ENCODE data around the gene ADGRG4.
"Not testable (repeated sequence)": the region's sequence is repeated elsewhere in the genome, so short reads cannot be mapped to it uniquely, and the experiment has no call there.

ADGRG4 gene

GRCh38 chrX:136269921-136270320 is 30.8 kb upstream of the ADGRG4 start:
- in situ Hi-C loops (cut with MboI; ENCODE audit: low sequenced_read_pairs, unreplicated experiment): loop anchor here (25.0 kb wide), 1 partner anchor 233 kb away; no protein-coding TSS in a partner anchor
- DNase-seq (ENCODE audit: low spot score): no peak
- no peak for TF ChIP-seq CTCF (IDR thresholded peaks at IDR 0.05; ENCODE audit: borderline replicate concordance, control extremely low read depth, extremely low read depth, insufficient read depth, missing control alignments)

GRCh38 chrX:136271300-136271699 is 29.5 kb upstream of the ADGRG4 start:
- DNase-seq (ENCODE audit: low spot score): no peak
- no peak for TF ChIP-seq CTCF (IDR thresholded peaks at IDR 0.05; ENCODE audit: borderline replicate concordance, control extremely low read depth, extremely low read depth, insufficient read depth, missing control alignments)
- in situ Hi-C loops (cut with MboI; ENCODE audit: low sequenced_read_pairs, unreplicated experiment): loop anchor here (25.0 kb wide), 1 partner anchor 234 kb away; no protein-coding TSS in a partner anchor

GRCh38 chrX:136272325-136272724 is 28.4 kb upstream of the ADGRG4 start:
- in situ Hi-C loops (cut with MboI; ENCODE audit: low sequenced_read_pairs, unreplicated experiment): loop anchor here (25.0 kb wide), 1 partner anchor 235 kb away; no protein-coding TSS in a partner anchor
- no peak for DNase-seq (ENCODE audit: low spot score)
- TF ChIP-seq CTCF (IDR thresholded peaks at IDR 0.05; ENCODE audit: borderline replicate concordance, control extremely low read depth, extremely low read depth, insufficient read depth, missing control alignments): no peak

GRCh38 chrX:136273986-136274385 is 26.8 kb upstream of the ADGRG4 start:
- DNase-seq (ENCODE audit: low spot score): no peak
- TF ChIP-seq CTCF (IDR thresholded peaks at IDR 0.05; ENCODE audit: borderline replicate concordance, control extremely low read depth, extremely low read depth, insufficient read depth, missing control alignments): no peak
- in situ Hi-C loops (cut with MboI; ENCODE audit: low sequenced_read_pairs, unreplicated experiment): loop anchor here (25.0 kb wide), 1 partner anchor 237 kb away; no protein-coding TSS in a partner anchor

GRCh38 chrX:136275553-136275952 is 25.2 kb upstream of the ADGRG4 start:
- in situ Hi-C loops (cut with MboI; ENCODE audit: low sequenced_read_pairs, unreplicated experiment): no loop called here
- no peak for TF ChIP-seq CTCF (IDR thresholded peaks at IDR 0.05; ENCODE audit: borderline replicate concordance, control extremely low read depth, extremely low read depth, insufficient read depth, missing control alignments)
- no peak for DNase-seq (ENCODE audit: low spot score)

- DNase-seq (ENCODE audit: low spot score); in situ Hi-C loops (cut with MboI; ENCODE audit: low sequenced_read_pairs, unreplicated experiment): not testable (repeated sequence)
Observed at GRCh38 chrX:136286375-136286774, 14.4 kb upstream of the ADGRG4 start.

- TF ChIP-seq CTCF (IDR thresholded peaks at IDR 0.05; ENCODE audit: borderline replicate concordance, control extremely low read depth, extremely low read depth, insufficient read depth, missing control alignments): no peak
- in situ Hi-C loops (cut with MboI; ENCODE audit: low sequenced_read_pairs, unreplicated experiment): no loop called here
- DNase-seq (ENCODE audit: low spot score): no peak
Observed at GRCh38 chrX:136291824-136292223, 8.9 kb upstream of the ADGRG4 start.

All from GM13976 (cell line).